AG04450 (cell line): ENCODE measurements around the gene RPS6KA1. TPM values are rescaled to one million over a fixed set of nuclear protein-coding genes. Genes with fewer than 3 reads are reported as not detected.

Experiments
- CTCF ChIA-PET: fragments of 300-600, 350-600 bp; formaldehyde crosslinking; extraction: SDS; loops from one replicate; lab custom pipeline; 2022; ENCODE audit warnings: antibody characterized with exemption, inconsistent platforms; lab: Charles Lee
- POLR2A ChIA-PET: fragments of 350-600 bp; formaldehyde crosslinking; extraction: SDS; loops from one replicate; lab custom pipeline; 2021; ENCODE audit warnings: antibody characterized with exemption, inconsistent platforms; lab: Yijun Ruan, JAX
- DNase-seq: peaks from one replicate; pipeline ENCODE4 v3.0.0-alpha.2; 2011; ENCODE audit warnings: low read depth, low spot score
- H3K27ac ChIP-seq: one replicate; pipeline ENCODE4 v1.5.1; 2012; ENCODE audit warnings: low read depth, low read length, control low read depth
- H3K27me3 ChIP-seq: one replicate; pipeline ENCODE4 v1.6.0; 2012; ENCODE audit warnings: low read length; ENCODE audit not compliant: control insufficient read depth, insufficient read depth
- H3K4me3 ChIP-seq: 2 replicates; pipeline ENCODE4 v1.5.1; 2011; ENCODE audit warnings: mild to moderate bottlenecking, low read depth, low read length, control low read depth
- H3K9me3 ChIP-seq: 2 replicates; pipeline ENCODE4 v1.5.1; 2012; ENCODE audit warnings: low read length; ENCODE audit not compliant: control insufficient read depth, insufficient read depth
- polyA plus RNA-seq: library from polyadenylated mRNA; depleted of rRNA; stranded (reverse); fragments of >200 nt; gene quantifications from 2 replicates; pipeline ENCODE4 v1.2.3, GENCODE V29; 2011
- TF ChIP-seq, protein P1 (sequence below): IDR thresholded peaks from 2 replicates; pipeline ENCODE4 v1.5.1; 2011; ENCODE audit warnings: low read depth, low read length, control low read depth, inconsistent platforms

Gene RPS6KA1
- polyA plus RNA-seq, 1 experiment: 2.8 TPM

DNA sequence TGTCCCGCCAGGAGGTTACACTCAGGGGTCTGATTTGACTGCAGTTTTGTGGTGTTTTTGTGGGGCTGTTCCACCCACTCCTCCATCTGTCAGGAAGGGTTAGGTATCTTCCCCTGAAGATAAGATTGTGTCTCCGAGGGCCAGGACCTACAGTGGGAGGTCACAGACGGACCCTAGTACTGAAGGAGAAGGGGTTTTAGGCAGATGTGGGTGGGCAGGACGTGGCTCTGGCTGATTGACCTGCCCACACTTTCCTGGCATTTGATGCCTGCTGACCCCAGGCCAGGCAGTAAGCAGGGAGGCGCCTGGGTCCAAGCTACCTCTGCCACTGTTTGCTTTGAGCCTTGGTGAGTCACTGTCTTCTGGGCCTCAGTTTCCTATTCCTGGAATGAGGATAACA, 13.9 kb downstream of the RPS6KA1 start:
- H3K4me3 ChIP-seq: no peak overlapping the region
- no peaks in the 10 kb centered on the region; the same call in 1 of the 2 replicates for H3K9me3 ChIP-seq
- TF ChIP-seq, protein P1, sequence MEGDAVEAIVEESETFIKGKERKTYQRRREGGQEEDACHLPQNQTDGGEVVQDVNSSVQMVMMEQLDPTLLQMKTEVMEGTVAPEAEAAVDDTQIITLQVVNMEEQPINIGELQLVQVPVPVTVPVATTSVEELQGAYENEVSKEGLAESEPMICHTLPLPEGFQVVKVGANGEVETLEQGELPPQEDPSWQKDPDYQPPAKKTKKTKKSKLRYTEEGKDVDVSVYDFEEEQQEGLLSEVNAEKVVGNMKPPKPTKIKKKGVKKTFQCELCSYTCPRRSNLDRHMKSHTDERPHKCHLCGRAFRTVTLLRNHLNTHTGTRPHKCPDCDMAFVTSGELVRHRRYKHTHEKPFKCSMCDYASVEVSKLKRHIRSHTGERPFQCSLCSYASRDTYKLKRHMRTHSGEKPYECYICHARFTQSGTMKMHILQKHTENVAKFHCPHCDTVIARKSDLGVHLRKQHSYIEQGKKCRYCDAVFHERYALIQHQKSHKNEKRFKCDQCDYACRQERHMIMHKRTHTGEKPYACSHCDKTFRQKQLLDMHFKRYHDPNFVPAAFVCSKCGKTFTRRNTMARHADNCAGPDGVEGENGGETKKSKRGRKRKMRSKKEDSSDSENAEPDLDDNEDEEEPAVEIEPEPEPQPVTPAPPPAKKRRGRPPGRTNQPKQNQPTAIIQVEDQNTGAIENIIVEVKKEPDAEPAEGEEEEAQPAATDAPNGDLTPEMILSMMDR: no peak
- no peak overlapping the region for H3K27ac ChIP-seq
- POLR2A ChIA-PET: no interaction called here
- CTCF ChIA-PET: no interaction called here
- no peaks in the 10 kb centered on the region for H3K27me3 ChIP-seq
- DNase-seq: no peak

DNA sequence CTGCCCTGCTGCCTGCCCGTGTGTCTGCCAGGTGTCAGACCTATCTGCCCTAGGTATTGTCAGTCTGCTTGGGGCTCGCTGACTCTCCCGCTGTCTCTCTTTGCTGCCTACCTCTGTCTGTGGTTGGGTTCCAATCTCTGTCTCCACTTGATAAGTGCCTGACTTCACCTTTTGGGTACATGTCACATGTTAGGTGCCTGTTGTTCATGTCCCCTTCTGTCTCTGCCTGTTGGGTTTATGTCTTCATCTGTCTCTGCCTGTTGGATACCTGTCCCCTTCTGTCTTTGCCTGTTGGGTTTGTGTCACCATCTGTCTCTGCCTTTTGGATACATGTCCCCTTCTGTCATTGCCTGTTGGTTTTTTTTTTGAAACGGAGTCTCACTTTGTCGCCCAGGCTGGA, 14.6 kb downstream of the RPS6KA1 start:
- Histone ChIP-seq H3K27ac (no peak overlapping the region), H3K9me3 (no peaks in the 10 kb centered on the region; the same call in 1 of the 2 replicates), H3K27me3 (no peaks in the 10 kb centered on the region), H3K4me3 (no peak overlapping the region)
- ChIA-PET POLR2A (no interaction called here), CTCF (no interaction called here)
- DNase-seq: no peak
- TF ChIP-seq, protein P1: no peak

DNA sequence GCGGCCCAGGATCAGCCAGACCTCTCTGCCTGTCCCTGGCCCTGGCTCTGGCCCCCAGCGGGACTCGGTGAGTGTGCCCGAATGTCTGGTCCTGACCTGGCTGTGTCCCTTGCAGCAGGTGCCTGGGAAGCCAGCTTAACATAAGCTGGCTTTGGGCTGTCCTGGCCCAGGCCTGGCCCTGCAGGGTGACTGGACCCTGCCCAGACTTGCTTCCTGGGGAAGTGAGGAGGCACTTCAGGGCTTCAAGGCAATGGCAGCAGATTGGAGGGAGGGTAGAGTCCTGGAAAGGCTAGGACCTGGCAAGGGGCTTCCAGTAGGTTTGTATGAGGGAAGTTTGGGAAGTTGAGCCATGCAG, 16.4 kb downstream of the RPS6KA1 start:
- CTCF ChIA-PET: no interaction called here

DNA sequence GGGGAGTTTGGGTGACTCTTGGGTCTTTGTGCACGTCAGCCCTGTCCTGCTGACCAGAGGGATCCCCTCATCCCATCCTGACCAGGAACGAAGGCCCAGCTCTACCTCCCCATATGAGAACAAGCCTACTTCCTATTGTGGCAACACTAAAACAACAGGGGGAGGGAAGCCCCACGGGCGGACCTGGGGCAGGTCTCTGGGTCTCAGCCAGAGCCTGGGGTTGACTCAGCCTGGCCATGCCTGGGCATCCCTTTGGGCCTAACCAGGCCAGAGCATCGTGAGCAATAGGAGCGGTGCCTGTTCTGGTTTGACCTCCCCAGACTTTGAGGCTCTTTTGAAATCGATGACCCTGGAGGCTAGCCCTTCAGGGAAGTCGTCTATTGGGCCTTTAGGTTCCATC, 16.8 kb downstream of the RPS6KA1 start:
- no peak overlapping the region for H3K27ac ChIP-seq
- POLR2A ChIA-PET: no interaction called here
- H3K9me3 ChIP-seq: no peaks in the 10 kb centered on the region; the same call in 1 of the 2 replicates
- CTCF ChIA-PET: interaction anchor here (3.2 kb wide), 1 partner anchor 8 kb away, joined by 14 read pairs; no protein-coding TSS in a partner anchor
- TF ChIP-seq, protein P1: no peak
- no peak overlapping the region for H3K4me3 ChIP-seq
- H3K27me3 ChIP-seq: no peaks in the 10 kb centered on the region
- no peak for DNase-seq

More for the DNA sequence above, 16.4 kb downstream of the RPS6KA1 start:
- no peak for DNase-seq
- Histone ChIP-seq H3K9me3 (no peaks in the 10 kb centered on the region; the same call in 1 of the 2 replicates), H3K4me3 (no peak overlapping the region), H3K27ac (no peak overlapping the region), H3K27me3 (no peaks in the 10 kb centered on the region)
- POLR2A ChIA-PET: no interaction called here
- TF ChIP-seq, protein P1: no peak

DNA sequence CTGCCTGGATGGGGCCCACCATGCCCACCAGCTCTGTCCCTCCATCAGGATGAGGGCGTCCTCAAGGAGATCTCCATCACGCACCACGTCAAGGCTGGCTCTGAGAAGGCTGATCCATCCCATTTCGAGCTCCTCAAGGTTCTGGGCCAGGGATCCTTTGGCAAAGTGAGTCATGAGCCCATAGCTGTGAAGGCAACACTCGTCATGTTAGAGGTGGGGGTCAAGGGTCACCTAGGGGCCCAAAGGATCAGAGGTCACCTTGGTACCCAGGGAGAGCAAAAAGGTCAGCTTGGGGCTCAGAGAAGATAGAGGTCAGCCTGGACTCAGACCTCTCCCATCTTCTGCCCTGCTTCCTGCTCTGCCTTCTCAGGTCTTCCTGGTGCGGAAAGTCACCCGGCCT, 17.3 kb downstream of the RPS6KA1 start:
- ChIA-PET CTCF (interaction anchor here (3.2 kb wide), 1 partner anchor 9 kb away, joined by 14 read pairs; no protein-coding TSS in a partner anchor), POLR2A (no interaction called here)
- no peak for DNase-seq
- Histone ChIP-seq H3K9me3 (no peaks in the 10 kb centered on the region; the same call in 1 of the 2 replicates), H3K27ac (no peak overlapping the region), H3K4me3 (no peak overlapping the region), H3K27me3 (no peaks in the 10 kb centered on the region)
- TF ChIP-seq, protein P1: no peak
